H1 (cell line): Measurements from ENCODE around the gene PRKAG1. TPM values are rescaled to one million over a fixed set of nuclear protein-coding genes. Genes with fewer than 3 reads are reported as not detected.

Experiments
- CTCF ChIA-PET: fragments of 300-600 bp; sonication (Branson Sonifier 250); formaldehyde crosslinking; loops from one replicate; lab custom pipeline; 2021; ENCODE audit not compliant: partially characterized antibody; lab: Charles Lee
- POLR2A ChIA-PET: fragments of 300-600 bp; sonication (Branson Sonifier 250); formaldehyde crosslinking; loops from one replicate; lab custom pipeline; 2021; ENCODE audit warnings: inconsistent platforms; ENCODE audit not compliant: partially characterized antibody; lab: Charles Lee
- DNase-seq, 2 experiments: peaks; one replicate each; pipeline versions ENCODE4 v3.0.0 to v3.0.0-alpha.2; 2010 to 2022; ENCODE audit warnings: low spot score in 2 of 2, low read depth in 1 of 2, mixed read lengths in 1 of 2
- FAIRE-seq: peaks from 2 replicates; lab custom pipeline; 2011; peaks lifted over from hg19 to GRCh38; lab: Jason Lieb, UNC
- H2AFZ ChIP-seq: 2 replicates; pipeline ENCODE4 v1.8.1; 2012; ENCODE audit warnings: low read length, inconsistent platforms
- H2AK5ac ChIP-seq: 2 replicates; pipeline ENCODE4 v1.6.1; 2013; ENCODE audit warnings: low read depth, low read length
- H2BK120ac ChIP-seq: replicated peaks from 2 replicates; pipeline ENCODE3; 2013; ENCODE audit warnings: low read depth, low read length, inconsistent platforms
- H2BK12ac ChIP-seq: 2 replicates; pipeline ENCODE4 v1.6.1; 2013; ENCODE audit warnings: low read depth, low read length
- H2BK15ac ChIP-seq: 2 replicates; pipeline ENCODE4 v1.6.1; 2013; ENCODE audit warnings: low read length
- H2BK20ac ChIP-seq: 2 replicates; pipeline ENCODE4 v1.6.1; 2013; ENCODE audit warnings: low read length
- H2BK5ac ChIP-seq: 2 replicates; pipeline ENCODE4 v1.6.1; 2013; ENCODE audit warnings: low read depth, low read length
- H3K14ac ChIP-seq: 2 replicates; pipeline ENCODE4 v1.6.1; 2013; ENCODE audit warnings: inconsistent platforms; ENCODE audit not compliant: insufficient read length
- H3K18ac ChIP-seq: 2 replicates; pipeline ENCODE4 v1.6.1; 2013; ENCODE audit warnings: low read length; ENCODE audit errors: extremely low read depth
- H3K23ac ChIP-seq: 2 replicates; pipeline ENCODE4 v1.6.1; 2013; ENCODE audit warnings: inconsistent platforms; ENCODE audit not compliant: insufficient read length
- H3K23me2 ChIP-seq: 2 replicates; pipeline ENCODE4 v1.6.1; 2013; ENCODE audit warnings: low read depth, low read length
- H3K27ac ChIP-seq: 2 replicates; pipeline ENCODE4 v1.6.1; 2011; ENCODE audit warnings: low read depth, low read length, inconsistent platforms
- H3K27me3 ChIP-seq, 4 experiments: replicated peaks in 1 of 4; 1 replicate in 1 of 4; 2 replicates in 3 of 4; pipeline versions ENCODE4 v1.6.1 to v1.8.1; 2011 to 2013; ENCODE audit warnings: low read length in 3 of 4, mild to moderate bottlenecking in 3 of 4, inconsistent platforms in 2 of 4, mixed read lengths in 2 of 4, moderate library complexity in 1 of 4; ENCODE audit not compliant: control insufficient read depth in 3 of 4, insufficient read depth in 3 of 4; ENCODE audit errors: extremely low read depth in 1 of 4
- H3K36me3 ChIP-seq, 4 experiments: 2 replicates each; pipeline versions ENCODE4 v1.6.1 to v1.8.1; 2011 to 2013; ENCODE audit warnings: mild to moderate bottlenecking in 4 of 4, low read length in 3 of 4, moderate library complexity in 2 of 4, control low read depth in 1 of 4, inconsistent platforms in 1 of 4; ENCODE audit not compliant: insufficient read depth in 4 of 4, control insufficient read depth in 2 of 4
- H3K4ac ChIP-seq: replicated peaks from 2 replicates; pipeline ENCODE3; 2013; ENCODE audit warnings: low read length, low read depth, mixed read lengths, inconsistent platforms; ENCODE audit not compliant: insufficient read length
- H3K4me1 ChIP-seq, 4 experiments: replicated peaks in 1 of 4; 1 replicate in 1 of 4; 2 replicates in 3 of 4; pipeline versions ENCODE4 v1.6.1 to v1.8.1; 2011 to 2013; ENCODE audit warnings: low read length in 3 of 4, inconsistent platforms in 2 of 4, mixed read lengths in 1 of 4; ENCODE audit not compliant: insufficient read depth in 4 of 4, control insufficient read depth in 3 of 4
- H3K4me2 ChIP-seq, 2 experiments: 2 replicates each; pipeline versions ENCODE4 v1.6.1 to v1.8.1; 2011 to 2013; ENCODE audit warnings: low read depth in 2 of 2, low read length in 2 of 2, control low read depth in 1 of 2, inconsistent platforms in 1 of 2, mild to moderate bottlenecking in 1 of 2; ENCODE audit not compliant: insufficient read depth in 1 of 2
- H3K4me3 ChIP-seq, 4 experiments: fragments of 200-600, 300-600 bp in 1 of 4; sonication (generic), shearing (Covaris generic), sonication (Bioruptor Twin) in 1 of 4; 2 replicates each; pipeline versions ENCODE4 v1.5.1 to v1.8.1; 2011 to 2016; ENCODE audit warnings: low read length in 4 of 4, low read depth in 3 of 4, control low read depth in 2 of 4, inconsistent platforms in 2 of 4, mild to moderate bottlenecking in 2 of 4, mixed read lengths in 1 of 4, moderate library complexity in 1 of 4; ENCODE audit not compliant: insufficient read depth in 2 of 4; ENCODE audit errors: extremely low read depth in 1 of 4
- H3K56ac ChIP-seq: replicated peaks from 2 replicates; pipeline ENCODE3; 2013; ENCODE audit warnings: low read depth, mild to moderate bottlenecking, mixed read lengths, low read length, inconsistent platforms; ENCODE audit not compliant: insufficient read length
- H3K79me1 ChIP-seq: 2 replicates; pipeline ENCODE4 v1.6.1; 2013; ENCODE audit warnings: low read depth, low read length, control low read depth
- H3K79me2 ChIP-seq, 2 experiments: 2 replicates each; pipeline versions ENCODE4 v1.6.1 to v1.8.1; 2012 to 2013; ENCODE audit warnings: low read length in 2 of 2, mild to moderate bottlenecking in 2 of 2, inconsistent platforms in 1 of 2; ENCODE audit not compliant: insufficient read depth in 2 of 2, control insufficient read depth in 1 of 2
- H3K9ac ChIP-seq, 4 experiments: replicated peaks in 1 of 4; 1 replicate in 1 of 4; 2 replicates in 3 of 4; pipeline versions ENCODE4 v1.6.1 to v1.8.1; 2011 to 2013; ENCODE audit warnings: low read depth in 3 of 4, low read length in 3 of 4, control low read depth in 2 of 4, mild to moderate bottlenecking in 2 of 4, moderate library complexity in 2 of 4, inconsistent platforms in 1 of 4; ENCODE audit errors: extremely low read depth in 1 of 4
- H3K9me3 ChIP-seq, 2 experiments: 2 replicates each; pipeline versions ENCODE4 v1.6.1 to v1.8.1; 2012 to 2013; ENCODE audit warnings: mild to moderate bottlenecking in 2 of 2, moderate library complexity in 2 of 2, control low read depth in 1 of 2, inconsistent platforms in 1 of 2, low read depth in 1 of 2, low read length in 1 of 2, mixed read lengths in 1 of 2; ENCODE audit not compliant: insufficient read depth in 2 of 2
- H4K20me1 ChIP-seq, 2 experiments: replicated peaks in 1 of 2; 2 replicates each; pipeline versions ENCODE3 to v1.8.1; 2011 to 2013; ENCODE audit warnings: inconsistent platforms in 2 of 2, low read length in 2 of 2, mild to moderate bottlenecking in 1 of 2; ENCODE audit not compliant: insufficient read depth in 2 of 2, control insufficient read depth in 1 of 2
- H4K5ac ChIP-seq: 2 replicates; pipeline ENCODE4 v1.6.1; 2013; ENCODE audit warnings: low read length, low read depth, mixed read lengths, inconsistent platforms; ENCODE audit not compliant: insufficient read length
- H4K8ac ChIP-seq: 2 replicates; pipeline ENCODE4 v1.8.0; 2013; ENCODE audit warnings: mild to moderate bottlenecking, moderate library complexity, low read length, inconsistent platforms; ENCODE audit not compliant: insufficient read depth; ENCODE audit errors: extremely low read depth
- H4K91ac ChIP-seq: replicated peaks from 2 replicates; pipeline ENCODE3; 2013; ENCODE audit warnings: low read length, mixed read lengths, inconsistent platforms; ENCODE audit not compliant: insufficient read length
- EP300 ChIP-seq, 2 experiments: IDR thresholded peaks; 1 replicate in 1 of 2; 2 replicates in 1 of 2; pipeline ENCODE4 v1.6.1; 2011 to 2012; ENCODE audit warnings: low read depth in 2 of 2, low read length in 2 of 2, mild to moderate bottlenecking in 2 of 2, borderline replicate concordance in 1 of 2, inconsistent platforms in 1 of 2, moderate library complexity in 1 of 2
- TEAD4 ChIP-seq: IDR thresholded peaks from 2 replicates; pipeline ENCODE4 v1.6.1; 2012; ENCODE audit warnings: low read depth, low read length, inconsistent platforms, mixed read lengths
- WGBS, 2 experiments: shearing (Covaris generic) in 1 of 2; methylation state at CpG; one replicate each; pipeline versions ENCODE4 v1.1.6 to v1.1.7; 2013 to 2015; ENCODE audit warnings: low lambda C conversion rate in 2 of 2, mixed read lengths in 2 of 2, inconsistent platforms in 1 of 2, low coverage in 1 of 2, missing lambda C conversion rate in 1 of 2; ENCODE audit not compliant: insufficient replicate concordance in 2 of 2, insufficient coverage in 1 of 2, insufficient read length in 1 of 2; ENCODE audit errors: extremely low coverage in 1 of 2, missing lambda C conversion rate in 1 of 2; 5-methylcytosine and 5-hydroxymethylcytosine counted together
- polyA plus RNA-seq, 7 experiments: library from polyadenylated mRNA; depleted of rRNA in 3 of 7; stranded (reverse) in 5 of 7; unstranded in 2 of 7; fragments of >200 nt in 5 of 7; fragments of 200-250 nt in 2 of 7; gene quantifications; 1 replicate in 5 of 7; 2 replicates in 1 of 7; 4 replicates in 1 of 7; pipeline versions ENCODE4 v1.2.1 to v1.2.3, GENCODE V29; 2011 to 2013; ENCODE audit warnings: missing spikeins in 2 of 7, mixed read lengths in 2 of 7
- total RNA-seq: library from RNA; stranded (reverse); fragmentation: NEBNext Ultra II Directional; extraction: Animal tissue kit (Norgen Biotek cat#: 25700); gene quantifications from 2 replicates; pipeline ENCODE4 v1.2.1, GENCODE V29; 2021

PRKAG1 gene
- total and polyA plus RNA-seq, 2 of the 8 experiments (the other 6 are each of a cell fraction or from before 2014, with no cell fraction given), result 38.6 to 57.5 TPM

- H4K91ac ChIP-seq, result no peak overlapping the region
- no peak overlapping the region for H2BK120ac ChIP-seq
- no peak overlapping the region for H2AFZ ChIP-seq
- no peak overlapping the region for H3K9ac ChIP-seq
- ChIA-PET CTCF (interaction anchor here (0.6 to 10.0 kb wide), 9 partner anchors 10 to 54 kb away, joined by 3 to 129 read pairs (median 28); partner anchors contain the start of gene DHH), POLR2A (interaction anchor here (0.6 to 4.6 kb wide), 8 partner anchors 9 to 128 kb away, joined by 3 to 32 read pairs (median 3); partner anchors contain the start of genes DHH and TUBA1B)
- no peak overlapping the region for H3K23ac ChIP-seq
- no peak overlapping the region for H3K14ac ChIP-seq
- TF ChIP-seq EP300 (IDR thresholded peaks at IDR 0.05; ENCODE audit: borderline replicate concordance in 1 of 2, low read depth in 2 of 2, low read length in 2 of 2), result no peak
- TF ChIP-seq TEAD4, result 0 out of 2 replicates have a peak, but pooled peaks have one; percentile 38
- no peak overlapping the region for H2AK5ac ChIP-seq
- no peak overlapping the region for H2BK12ac ChIP-seq
- H3K4me1 ChIP-seq, result peaks cover 2 to 6% (median 4%) of the 10 kb centered on the region in 4 experiments; a peak in 5 of 7 replicates
- H2BK5ac ChIP-seq, result no peak overlapping the region
- H2BK15ac ChIP-seq, result no peak overlapping the region
- peaks cover 13% of the 10 kb centered on the region for H3K23me2 ChIP-seq
- no peak overlapping the region for H3K4ac ChIP-seq
- no peak overlapping the region for H3K4me3 ChIP-seq
- H3K36me3 ChIP-seq, result no peaks in the 10 kb centered on the region
- DNase-seq (no peak), FAIRE-seq (no peak)
- no peak overlapping the region for H3K18ac ChIP-seq
- no peaks in the 10 kb centered on the region for H3K9me3 ChIP-seq
- H4K8ac ChIP-seq, result no peak overlapping the region
- H3K56ac ChIP-seq, result no peak overlapping the region
- no peak overlapping the region for H2BK20ac ChIP-seq
- no peak overlapping the region for H4K5ac ChIP-seq
- WGBS, 2 experiments, result 59% methylated on average over 4 of the region's 4 CpGs; no CpG with 5 or more reads in 1 of the 2 experiments
- no peak overlapping the region for H3K4me2 ChIP-seq
- no peaks in the 10 kb centered on the region for H4K20me1 ChIP-seq
- H3K27me3 ChIP-seq, result peaks cover 0 to 8% (median 3%) of the 10 kb centered on the region in 4 experiments; a peak in 5 of 7 replicates
- H3K79me1 ChIP-seq, result no peaks in the 10 kb centered on the region
- no peak overlapping the region for H3K27ac ChIP-seq
- H3K79me2 ChIP-seq, result no peaks in the 10 kb centered on the region
Measured at GRCh38 chr12:49066120-49066519, 47.5 kb upstream of the PRKAG1 start.
